ENCODE data around the gene TLR10.
A peak's percentile ranks its signal among the peaks of the same experiment; 100 is the strongest.
"Not testable (repeated sequence)": the region's sequence is repeated elsewhere in the genome, so short reads cannot be mapped to it uniquely, and the experiment has no call there.

TLR10 gene, protein sequence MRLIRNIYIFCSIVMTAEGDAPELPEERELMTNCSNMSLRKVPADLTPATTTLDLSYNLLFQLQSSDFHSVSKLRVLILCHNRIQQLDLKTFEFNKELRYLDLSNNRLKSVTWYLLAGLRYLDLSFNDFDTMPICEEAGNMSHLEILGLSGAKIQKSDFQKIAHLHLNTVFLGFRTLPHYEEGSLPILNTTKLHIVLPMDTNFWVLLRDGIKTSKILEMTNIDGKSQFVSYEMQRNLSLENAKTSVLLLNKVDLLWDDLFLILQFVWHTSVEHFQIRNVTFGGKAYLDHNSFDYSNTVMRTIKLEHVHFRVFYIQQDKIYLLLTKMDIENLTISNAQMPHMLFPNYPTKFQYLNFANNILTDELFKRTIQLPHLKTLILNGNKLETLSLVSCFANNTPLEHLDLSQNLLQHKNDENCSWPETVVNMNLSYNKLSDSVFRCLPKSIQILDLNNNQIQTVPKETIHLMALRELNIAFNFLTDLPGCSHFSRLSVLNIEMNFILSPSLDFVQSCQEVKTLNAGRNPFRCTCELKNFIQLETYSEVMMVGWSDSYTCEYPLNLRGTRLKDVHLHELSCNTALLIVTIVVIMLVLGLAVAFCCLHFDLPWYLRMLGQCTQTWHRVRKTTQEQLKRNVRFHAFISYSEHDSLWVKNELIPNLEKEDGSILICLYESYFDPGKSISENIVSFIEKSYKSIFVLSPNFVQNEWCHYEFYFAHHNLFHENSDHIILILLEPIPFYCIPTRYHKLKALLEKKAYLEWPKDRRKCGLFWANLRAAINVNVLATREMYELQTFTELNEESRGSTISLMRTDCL

GRCh38 chr4:38782452-38783108 lies at the start of gene TLR10:
TSS of gene TLR10 (minus strand) at chr4:38782990. CDS start at chr4:38775590, 7,400 bp downstream.
- peak; percentile 14 for DNase-seq (ENCODE audit: low read depth)

DNA sequence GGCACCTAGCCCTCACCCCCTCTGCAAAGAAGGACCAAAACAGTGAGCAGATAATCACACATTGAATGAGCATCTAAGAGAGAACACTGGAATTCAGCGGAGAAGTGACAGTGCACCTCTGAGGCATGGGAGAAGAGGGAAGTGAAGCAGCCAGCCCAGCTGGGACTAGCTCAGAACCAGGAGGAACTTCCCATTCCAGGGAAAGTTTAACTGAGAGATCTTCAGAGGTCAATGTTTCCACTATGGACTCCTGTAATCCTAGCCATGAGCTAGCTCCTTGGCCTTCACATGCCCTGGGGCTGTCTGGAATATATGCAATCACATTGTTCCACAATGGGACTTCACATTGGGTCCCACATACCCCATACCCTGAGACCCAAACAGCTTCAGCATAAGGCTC lies 49.4 kb upstream of the TLR10 start:
- no peak for DNase-seq (ENCODE audit: low read depth)

- DNase-seq (ENCODE audit: low read depth): no peak
Observed at GRCh38 chr4:38831653-38832052, 48.9 kb upstream of the TLR10 start.

DNA sequence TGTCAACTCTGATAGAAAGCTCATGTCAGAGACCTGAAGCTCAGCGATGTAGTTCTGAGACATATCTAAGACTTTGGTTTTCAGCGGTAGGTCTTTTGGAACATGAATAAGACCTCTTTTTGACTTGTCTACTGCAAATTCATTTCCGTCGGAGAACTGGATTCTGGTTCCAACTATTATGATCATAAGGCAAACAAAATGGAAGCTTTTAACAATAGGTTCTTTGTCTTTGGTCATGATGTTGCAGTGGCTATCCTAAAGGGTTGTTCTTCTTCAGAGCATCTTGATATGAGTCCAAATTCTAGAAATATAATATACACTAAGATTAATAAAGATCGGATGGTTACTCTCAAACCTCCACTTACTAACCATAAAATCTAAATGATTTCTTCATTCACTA lies 46.4 kb upstream of the TLR10 start:
- DNase-seq (ENCODE audit: low read depth): no peak

DNA sequence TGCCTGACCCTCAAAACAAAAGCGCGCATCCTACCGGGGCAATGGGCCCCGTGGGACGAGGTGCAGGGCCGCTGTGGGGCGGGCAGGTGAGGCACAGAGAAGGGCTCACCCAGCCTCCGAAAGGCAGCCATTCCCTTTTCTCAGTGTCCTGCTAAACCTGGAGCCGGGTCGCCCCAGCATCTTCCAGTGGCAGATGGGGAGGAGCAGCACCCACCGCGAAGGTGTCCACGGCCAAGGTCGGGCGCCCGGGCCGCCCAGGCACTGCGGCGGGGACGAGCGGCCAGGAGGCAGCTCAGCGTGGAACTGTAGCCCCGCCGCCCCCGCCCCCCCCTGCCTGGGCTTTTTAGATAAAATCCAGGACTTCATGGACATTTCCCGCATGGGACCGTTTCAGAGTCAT lies 41.0 kb upstream of the TLR10 start:
- DNase-seq (ENCODE audit: low read depth): no peak

- DNase-seq (ENCODE audit: low read depth): no peak
Observed at GRCh38 chr4:38822748-38823303, 40.0 kb upstream of the TLR10 start.

DNA sequence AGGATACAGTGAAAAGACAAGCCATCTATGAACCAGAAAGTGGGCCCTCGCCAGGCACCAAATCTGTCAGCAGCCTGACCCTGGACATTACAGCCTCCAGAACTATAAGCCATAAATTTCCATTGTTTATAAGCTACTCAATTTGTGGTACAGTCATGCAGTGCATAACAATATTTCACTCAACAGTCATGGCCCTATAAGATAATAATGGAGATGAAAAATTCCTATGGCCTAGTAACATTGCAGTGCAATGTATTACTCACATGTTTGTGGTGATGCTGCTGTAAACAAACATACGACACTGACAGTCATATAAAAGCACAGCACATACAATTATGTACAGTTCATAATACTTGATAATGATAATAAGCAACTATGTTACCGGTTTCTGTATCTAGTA lies 38.9 kb upstream of the TLR10 start:
- DNase-seq (ENCODE audit: low read depth): no peak

GRCh38 chr4:38820329-38821061 lies 37.7 kb upstream of the TLR10 start:
- DNase-seq (ENCODE audit: low read depth): no peak

- no peak for DNase-seq (ENCODE audit: low read depth)
Observed at GRCh38 chr4:38819569-38819968, 36.8 kb upstream of the TLR10 start.

- no peak for DNase-seq (ENCODE audit: low read depth)
Observed at GRCh38 chr4:38818441-38818976, 35.7 kb upstream of the TLR10 start.

- no peak for DNase-seq (ENCODE audit: low read depth)
Observed at GRCh38 chr4:38815885-38816782, 33.3 kb upstream of the TLR10 start.

GRCh38 chr4:38814386-38814785 lies 31.6 kb upstream of the TLR10 start:
- DNase-seq (ENCODE audit: low read depth): no peak

DNA sequence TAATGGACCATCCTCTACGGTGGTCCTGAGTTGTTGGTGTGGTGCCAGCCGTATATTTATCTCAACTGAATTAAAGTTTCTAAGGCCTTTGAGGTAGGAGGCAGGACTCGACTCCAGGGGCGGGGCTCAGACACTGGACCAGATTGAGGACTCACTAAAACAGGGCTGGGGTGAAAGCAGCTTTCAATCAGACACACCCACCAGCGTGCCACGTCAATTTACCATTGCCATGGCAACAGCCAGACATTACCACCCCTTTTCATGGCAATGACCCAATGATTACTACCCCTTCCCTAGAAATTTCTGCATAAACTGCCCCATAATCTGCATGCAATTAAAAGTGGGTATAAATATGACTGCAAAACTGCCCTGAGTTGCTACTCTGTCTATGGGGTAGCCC lies 28.5 kb upstream of the TLR10 start:
- DNase-seq (ENCODE audit: low read depth): no peak

DNA sequence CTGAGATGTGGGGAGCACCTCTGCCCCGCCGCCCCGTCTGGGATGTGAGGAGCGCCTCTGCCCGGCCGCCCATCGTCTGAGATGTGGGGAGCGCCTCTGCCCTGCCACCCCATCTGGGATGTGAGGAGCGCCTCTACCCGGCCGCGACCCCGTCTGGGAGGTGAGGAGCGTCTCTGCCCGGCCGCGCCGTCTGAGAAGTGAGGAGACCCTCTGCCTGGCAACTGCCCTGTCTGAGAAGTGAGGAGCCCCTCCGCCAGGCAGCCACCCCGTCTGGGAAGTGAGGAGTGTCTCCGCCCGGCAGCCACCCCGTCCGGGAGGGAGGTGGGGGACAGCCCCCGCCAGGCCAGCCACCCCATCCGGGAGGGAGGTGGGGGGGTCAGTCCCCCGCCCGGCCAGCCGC lies 24.7 kb upstream of the TLR10 start:
- not testable (repeated sequence) for DNase-seq (ENCODE audit: low read depth)

GRCh38 chr4:38806251-38806650 lies 23.5 kb upstream of the TLR10 start:
- not testable (repeated sequence) for DNase-seq (ENCODE audit: low read depth)

- DNase-seq (ENCODE audit: low read depth): no peak
Observed at GRCh38 chr4:38805530-38806145, 22.8 kb upstream of the TLR10 start.

- no peak for DNase-seq (ENCODE audit: low read depth)
Observed at GRCh38 chr4:38804654-38805295, 22.0 kb upstream of the TLR10 start, which contains the start of gene TLR1. TSS of gene TLR1 (minus strand) at chr4:38804791. CDS start at chr4:38798831, 5,960 bp downstream.

DNA sequence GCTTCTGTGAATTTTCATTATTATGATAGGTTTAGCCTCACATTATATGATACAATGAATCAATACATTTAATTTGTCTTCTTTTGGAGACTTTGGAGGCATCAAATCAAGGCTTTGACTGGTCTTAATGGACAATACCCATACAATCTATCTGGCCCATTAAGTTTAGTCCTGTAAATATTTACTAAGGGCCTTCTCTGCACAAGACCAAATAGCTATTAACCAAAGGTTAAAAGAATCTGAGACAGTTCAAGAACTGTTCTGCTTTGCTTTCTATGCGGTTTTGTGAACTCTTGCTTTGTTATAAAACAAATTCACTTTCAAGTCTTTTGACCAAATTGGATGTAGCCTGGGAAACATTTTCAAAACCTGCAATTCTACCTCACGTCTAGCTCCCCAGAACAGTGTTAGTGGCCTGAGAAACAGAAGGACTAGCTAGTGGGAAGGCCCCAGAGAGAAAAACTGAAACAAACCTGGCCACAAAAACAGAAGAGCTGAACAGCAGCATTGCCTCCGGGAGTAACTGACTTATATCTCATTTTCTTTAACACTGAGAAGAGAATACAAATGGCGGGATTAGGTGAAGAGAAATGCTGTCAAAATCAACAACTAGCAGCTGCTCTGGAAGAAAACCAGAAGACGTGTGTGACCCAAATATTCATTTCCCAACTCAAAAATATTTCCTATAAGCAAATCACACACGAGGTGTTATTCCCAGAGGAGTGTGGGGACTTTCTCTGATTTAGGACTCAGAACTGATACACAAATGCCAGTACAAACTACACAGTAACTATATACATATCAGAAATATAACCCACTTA lies 21.3 kb upstream of the TLR10 start:
- DNase-seq (ENCODE audit: low read depth): no peak

Data from stimulated activated CD8-positive, alpha-beta memory T cell treated with anti-CD3 and anti-CD28 coated beads, Interleukin-15, amount 100 ng/mL, for 1 hour (primary cell).